HFFc6 (cell line): ENCODE measurements around the gene LRP2BP. TPM values are rescaled to one million over a fixed set of nuclear protein-coding genes. Genes with fewer than 3 reads are reported as not detected.

Experiments
- DNase-seq: peaks from one replicate; pipeline ENCODE4 v3.0.0-alpha.2; 2018
- H3K27ac Mint-ChIP-seq: 2 replicates; pipeline ENCODE4 v1.8.0; 2020; ENCODE audit warnings: mild to moderate bottlenecking, mixed read lengths
- H3K27me3 Mint-ChIP-seq: 2 replicates; pipeline ENCODE4 v1.8.0; 2021; ENCODE audit warnings: mild to moderate bottlenecking, moderate library complexity, mixed read lengths; ENCODE audit not compliant: insufficient read depth
- H3K36me3 Mint-ChIP-seq: 2 replicates; pipeline ENCODE4 v1.8.0; 2021; ENCODE audit warnings: low read depth, mixed read lengths
- H3K4me1 Mint-ChIP-seq: 2 replicates; pipeline ENCODE4 v1.8.0; 2020; ENCODE audit warnings: low read depth, mixed read lengths
- H3K4me3 Mint-ChIP-seq: 2 replicates; pipeline ENCODE4 v1.8.0; 2020; ENCODE audit warnings: mild to moderate bottlenecking, moderate library complexity, mixed read lengths
- H3K9me3 Mint-ChIP-seq: 2 replicates; pipeline ENCODE4 v1.8.0; 2020; ENCODE audit warnings: mild to moderate bottlenecking, mixed read lengths
- total RNA-seq, 6 experiments: library from RNA; stranded (reverse); fragmentation: NEBNext Ultra II Directional; extraction: Animal tissue kit (Norgen Biotek cat#: 25700); gene quantifications; 2 replicates in 1 of 6; 3 replicates in 5 of 6; pipeline ENCODE4 v1.2.3, GENCODE V29; 2021
- TF ChIP-seq, protein P1 (sequence below): fragments of 200-600 bp; sonication (generic); IDR thresholded peaks from 2 replicates; pipeline ENCODE4 v1.5.0; 2021; ENCODE audit warnings: antibody characterized with exemption, mild to moderate bottlenecking

Gene LRP2BP
- total RNA-seq, 6 experiments from 2014 or later = 0.13 to 0.47 (median 0.24) TPM

GRCh38 chr4:185429660-185430059 is 33.9 kb upstream of the LRP2BP start:
- no peak overlapping the region for H3K4me3 Mint-ChIP-seq
- no peak overlapping the region for H3K27ac Mint-ChIP-seq
- H3K4me1 Mint-ChIP-seq = peaks cover 4% of the 10 kb centered on the region
- H3K27me3 Mint-ChIP-seq = no peaks in the 10 kb centered on the region
- no peaks in the 10 kb centered on the region for H3K9me3 Mint-ChIP-seq
- no peak for DNase-seq
- TF ChIP-seq, protein P1, sequence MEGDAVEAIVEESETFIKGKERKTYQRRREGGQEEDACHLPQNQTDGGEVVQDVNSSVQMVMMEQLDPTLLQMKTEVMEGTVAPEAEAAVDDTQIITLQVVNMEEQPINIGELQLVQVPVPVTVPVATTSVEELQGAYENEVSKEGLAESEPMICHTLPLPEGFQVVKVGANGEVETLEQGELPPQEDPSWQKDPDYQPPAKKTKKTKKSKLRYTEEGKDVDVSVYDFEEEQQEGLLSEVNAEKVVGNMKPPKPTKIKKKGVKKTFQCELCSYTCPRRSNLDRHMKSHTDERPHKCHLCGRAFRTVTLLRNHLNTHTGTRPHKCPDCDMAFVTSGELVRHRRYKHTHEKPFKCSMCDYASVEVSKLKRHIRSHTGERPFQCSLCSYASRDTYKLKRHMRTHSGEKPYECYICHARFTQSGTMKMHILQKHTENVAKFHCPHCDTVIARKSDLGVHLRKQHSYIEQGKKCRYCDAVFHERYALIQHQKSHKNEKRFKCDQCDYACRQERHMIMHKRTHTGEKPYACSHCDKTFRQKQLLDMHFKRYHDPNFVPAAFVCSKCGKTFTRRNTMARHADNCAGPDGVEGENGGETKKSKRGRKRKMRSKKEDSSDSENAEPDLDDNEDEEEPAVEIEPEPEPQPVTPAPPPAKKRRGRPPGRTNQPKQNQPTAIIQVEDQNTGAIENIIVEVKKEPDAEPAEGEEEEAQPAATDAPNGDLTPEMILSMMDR = no peak
- H3K36me3 Mint-ChIP-seq = no peaks in the 10 kb centered on the region

GRCh38 chr4:185426960-185427688 is 31.4 kb upstream of the LRP2BP start:
- H3K36me3 Mint-ChIP-seq = no peaks in the 10 kb centered on the region
- TF ChIP-seq, protein P1 = no peak
- no peak overlapping the region for H3K4me3 Mint-ChIP-seq
- H3K27ac Mint-ChIP-seq = no peak overlapping the region
- H3K27me3 Mint-ChIP-seq = no peaks in the 10 kb centered on the region
- H3K9me3 Mint-ChIP-seq = no peaks in the 10 kb centered on the region
- DNase-seq = no peak
- H3K4me1 Mint-ChIP-seq = peaks cover 26% of the 10 kb centered on the region

DNA sequence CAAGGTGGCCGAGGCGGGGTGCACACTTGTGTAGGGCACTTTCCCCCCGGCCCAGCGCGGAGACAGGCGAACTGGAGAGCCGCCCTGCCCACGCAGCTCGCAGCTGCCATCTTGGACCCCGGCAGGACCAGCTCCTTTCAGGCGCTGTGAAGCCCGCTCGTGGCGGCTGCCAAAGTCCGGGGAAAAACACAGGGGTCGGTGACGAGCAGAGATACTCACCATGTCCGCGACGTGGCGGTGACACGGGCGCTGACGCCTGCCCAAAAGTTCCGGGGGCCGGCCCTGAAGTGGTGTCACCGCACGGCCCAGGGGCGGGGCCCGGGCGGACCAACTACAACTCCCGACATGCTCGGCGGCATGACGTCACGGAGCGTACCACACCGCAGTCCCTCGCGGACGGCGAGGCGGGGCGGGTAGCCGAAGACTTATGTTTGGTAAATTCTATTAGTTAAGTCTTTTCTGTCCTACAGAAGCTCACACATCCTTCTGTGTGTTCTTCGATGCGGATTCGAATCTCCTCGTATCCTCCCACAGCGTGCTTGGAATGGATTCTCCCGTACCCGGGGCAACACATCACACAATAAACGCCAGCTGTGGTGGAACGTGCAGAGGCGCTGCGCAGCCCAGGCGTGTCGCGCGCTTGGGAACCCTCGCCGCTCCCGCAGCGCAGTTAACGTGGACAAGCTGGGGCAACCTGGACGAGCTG is 30.1 kb upstream of the LRP2BP start, which contains the start of gene UFSP2:
Gene UFSP2 (minus strand): TSS at position 318 of the 706 bp plus-strand sequence. CDS start 96 bp downstream, at position 222.
- Mint-ChIP-seq H3K4me1 (peaks cover 37% of the 10 kb centered on the region), H3K9me3 (no peaks in the 10 kb centered on the region), H3K27ac (peak within 1 kb of the TSS; percentile 100), H3K4me3 (peak within 1 kb of the TSS; percentile 90), H3K27me3 (no peaks in the 10 kb centered on the region; the same call in 1 of the 2 replicates), H3K36me3 (peaks cover 5% of the 10 kb centered on the region; the same call in 1 of the 2 replicates)
- DNase-seq = peak; percentile 81
- TF ChIP-seq, protein P1 = no peak

- Mint-ChIP-seq H3K27me3 (no peaks in the 10 kb centered on the region; the same call in 1 of the 2 replicates), H3K4me3 (peak overlapping the region; percentile 90), H3K4me1 (peaks cover 37% of the 10 kb centered on the region), H3K27ac (peak overlapping the region; percentile 100), H3K9me3 (no peaks in the 10 kb centered on the region), H3K36me3 (peaks cover 5% of the 10 kb centered on the region; the same call in 1 of the 2 replicates)
- DNase-seq = no peak
- TF ChIP-seq, protein P1 = no peak
Measured at GRCh38 chr4:185424905-185425646, 29.4 kb upstream of the LRP2BP start.

GRCh38 chr4:185421366-185422124 is 25.8 kb upstream of the LRP2BP start:
- TF ChIP-seq, protein P1 = no peak
- Mint-ChIP-seq H3K27ac (peak overlapping the region; percentile 58), H3K9me3 (no peaks in the 10 kb centered on the region), H3K4me1 (peaks cover 37% of the 10 kb centered on the region), H3K36me3 (peaks cover 14% of the 10 kb centered on the region), H3K27me3 (no peaks in the 10 kb centered on the region; the same call in 1 of the 2 replicates), H3K4me3 (peak overlapping the region; percentile 12)
- DNase-seq = peak; percentile 53
